HG03378 (cell line): ENCODE measurements around the gene FAM200C.

ENCODE experiments used
- ATAC-seq: cut with Tn5 transposase; IDR thresholded peaks from one replicate; pipeline ENCODE4 v1.9.1; 2021; ENCODE audit warnings: mild to moderate bottlenecking, moderate library complexity; ENCODE audit not compliant: unreplicated experiment

The FAM200C gene

GRCh38 chr5:160420331-160420610, 20.4 kb upstream of the FAM200C start:
- no peak for ATAC-seq

- ATAC-seq = no peak
These were observed 19.8 kb upstream of the FAM200C start for GRCh38 chr5:160419458-160420330.

GRCh38 chr5:160418561-160419457, 19.0 kb upstream of the FAM200C start, which contains the start of gene SLU7:
TSS of gene SLU7 (minus strand) at chr5:160419081. CDS start at chr5:160415294, 3,787 bp downstream.
- ATAC-seq = peak; percentile 68

GRCh38 chr5:160398806-160399205, 1.0 kb downstream of the FAM200C start:
- ATAC-seq = no peak

- no peak for ATAC-seq
These were observed 2.4 kb downstream of the FAM200C start for GRCh38 chr5:160397492-160397891.

- ATAC-seq = no peak
These were observed 4.7 kb downstream of the FAM200C start for GRCh38 chr5:160395111-160395510.

- peak; percentile 51 for ATAC-seq
These were observed 8.8 kb downstream of the FAM200C start for GRCh38 chr5:160390787-160391696.

GRCh38 chr5:160387445-160387844, 12.4 kb downstream of the FAM200C start:
- ATAC-seq = no peak

- no peak for ATAC-seq
These were observed 14.4 kb downstream of the FAM200C start for GRCh38 chr5:160385496-160385895.

- ATAC-seq = no peak
These were observed 15.2 kb downstream of the FAM200C start for GRCh38 chr5:160384681-160385080.

- no peak for ATAC-seq
These were observed 17.5 kb downstream of the FAM200C start for GRCh38 chr5:160382346-160382745.

- no peak for ATAC-seq
These were observed 19.8 kb downstream of the FAM200C start for GRCh38 chr5:160380041-160380440.

- ATAC-seq = no peak
These were observed 20.3 kb downstream of the FAM200C start for GRCh38 chr5:160379511-160379910.

- no peak for ATAC-seq
These were observed 21.5 kb downstream of the FAM200C start for GRCh38 chr5:160378330-160378729.

GRCh38 chr5:160377651-160378050, 22.2 kb downstream of the FAM200C start:
- ATAC-seq = no peak

GRCh38 chr5:160376416-160376815, 23.4 kb downstream of the FAM200C start:
- ATAC-seq = no peak

GRCh38 chr5:160375701-160376100, 24.2 kb downstream of the FAM200C start:
- no peak for ATAC-seq

GRCh38 chr5:160375166-160375565, 24.7 kb downstream of the FAM200C start:
- ATAC-seq = no peak

GRCh38 chr5:160371294-160371693, 28.6 kb downstream of the FAM200C start:
- no peak for ATAC-seq

- ATAC-seq = no peak
These were observed 29.2 kb downstream of the FAM200C start for GRCh38 chr5:160370713-160371034.
